Spleen (tissue), 7 donors: ENCODE results near the gene C1orf174.

Experiments used
- CTCF ChIP-seq, 11 experiments: fragments of 200-600 bp in 7 of 11; fragments of 450-650 bp in 4 of 11; sonication (generic) in 4 of 11; IDR thresholded peaks in 8 of 11; conservative IDR thresholded peaks in 3 of 11; 1 replicate in 7 of 11; 2 replicates in 4 of 11; pipeline versions ENCODE4 v1.4.0 to v1.8.0; 2016 to 2021; ENCODE audit warnings: antibody characterized with exemption in 11 of 11, inconsistent platforms in 4 of 11, mild to moderate bottlenecking in 1 of 11
- POLR2A ChIP-seq, 3 donors: fragments of 450-650 bp; IDR thresholded peaks; one replicate each; pipeline ENCODE4 v1.5.1; 2017; ENCODE audit warnings: antibody characterized with exemption in 3 of 3, mild to moderate bottlenecking in 1 of 3
- POLR2AphosphoS5 ChIP-seq, 3 donors: sonication (generic); formaldehyde crosslinking; IDR thresholded peaks; one replicate each; pipeline ENCODE4 v1.5.1; 2017; ENCODE audit warnings: antibody characterized with exemption in 3 of 3
- donor health status: DM: no; HTN: no; CAD: no; lungs with moderate emphysema.
- donor health status: DM: no; HTN: no; CAD: no.
- donor health status: DM: no; HTN: no; CAD: no.

GRCh38 chr1:3891329-3891865 is 8.7 kb downstream of the C1orf174 start:
- TF ChIP-seq CTCF (IDR thresholded peaks at IDR 0.05 in 8 of 11, conservative IDR thresholded peaks at IDR 0.05 in 3 of 11) (no peak), POLR2A (IDR thresholded peaks at IDR 0.05) (no peak), POLR2AphosphoS5 (IDR thresholded peaks at IDR 0.05) (no peak)
